PC-9 (cell line): ENCODE measurements around the gene ZNF154.

ENCODE experiments used
- EZH2 ChIP-seq: fragments of 200-600 bp; sonication (generic); IDR thresholded peaks from 2 replicates; pipeline ENCODE4 v1.8.0; 2017; ENCODE audit warnings: antibody characterized with exemption, low read depth
- TF ChIP-seq, protein P1 (sequence below): fragments of 200-600 bp; sonication (generic); conservative IDR thresholded peaks from 2 replicates; pipeline ENCODE4 v1.6.1; 2017; ENCODE audit warnings: mixed run types, antibody characterized with exemption, mild to moderate bottlenecking, moderate library complexity

DNA sequence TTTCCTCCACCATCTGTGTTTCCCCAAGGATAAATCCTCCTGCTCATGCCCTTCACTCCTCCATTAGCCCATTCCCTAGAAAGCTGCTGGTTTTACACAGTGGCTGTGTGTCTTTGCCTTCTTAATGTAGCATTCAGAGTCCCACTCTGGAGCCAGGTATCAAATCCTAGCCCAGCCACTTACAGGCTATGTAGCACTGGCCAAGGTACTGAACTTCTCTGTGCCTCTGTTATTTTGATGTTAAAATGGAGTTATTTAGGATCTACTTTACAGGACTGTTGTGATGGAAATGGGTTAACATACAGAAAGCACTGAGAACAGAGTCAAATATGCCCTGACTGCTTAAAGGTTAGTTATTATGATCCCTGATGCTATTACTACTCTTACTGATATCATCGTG, 41.8 kb downstream of the ZNF154 start:
- TF ChIP-seq, protein P1, sequence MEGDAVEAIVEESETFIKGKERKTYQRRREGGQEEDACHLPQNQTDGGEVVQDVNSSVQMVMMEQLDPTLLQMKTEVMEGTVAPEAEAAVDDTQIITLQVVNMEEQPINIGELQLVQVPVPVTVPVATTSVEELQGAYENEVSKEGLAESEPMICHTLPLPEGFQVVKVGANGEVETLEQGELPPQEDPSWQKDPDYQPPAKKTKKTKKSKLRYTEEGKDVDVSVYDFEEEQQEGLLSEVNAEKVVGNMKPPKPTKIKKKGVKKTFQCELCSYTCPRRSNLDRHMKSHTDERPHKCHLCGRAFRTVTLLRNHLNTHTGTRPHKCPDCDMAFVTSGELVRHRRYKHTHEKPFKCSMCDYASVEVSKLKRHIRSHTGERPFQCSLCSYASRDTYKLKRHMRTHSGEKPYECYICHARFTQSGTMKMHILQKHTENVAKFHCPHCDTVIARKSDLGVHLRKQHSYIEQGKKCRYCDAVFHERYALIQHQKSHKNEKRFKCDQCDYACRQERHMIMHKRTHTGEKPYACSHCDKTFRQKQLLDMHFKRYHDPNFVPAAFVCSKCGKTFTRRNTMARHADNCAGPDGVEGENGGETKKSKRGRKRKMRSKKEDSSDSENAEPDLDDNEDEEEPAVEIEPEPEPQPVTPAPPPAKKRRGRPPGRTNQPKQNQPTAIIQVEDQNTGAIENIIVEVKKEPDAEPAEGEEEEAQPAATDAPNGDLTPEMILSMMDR, result no peak
- TF ChIP-seq EZH2, result no peak
